PC-3 (cell line): ENCODE results near the gene NPSR1.

Experiments used
- EZH2 ChIP-seq: fragments of 300-600 bp; sonication (generic); IDR thresholded peaks from one replicate; pipeline ENCODE4 v1.6.1; 2017; ENCODE audit warnings: antibody characterized with exemption, mild to moderate bottlenecking, low read length; ENCODE audit not compliant: unreplicated experiment
- EZH2phosphoT487 ChIP-seq: fragments of 300-600 bp; sonication (generic); IDR thresholded peaks from 2 replicates; pipeline ENCODE4 v1.6.1; 2018; ENCODE audit warnings: mild to moderate bottlenecking, antibody characterized with exemption, low read length, borderline replicate concordance
- TF ChIP-seq, protein P1 (sequence below): fragments of 300-600 bp; sonication (generic); conservative IDR thresholded peaks from 2 replicates; pipeline ENCODE4 v1.5.1; 2017; ENCODE audit warnings: antibody characterized with exemption, low read depth, mild to moderate bottlenecking, low read length

DNA sequence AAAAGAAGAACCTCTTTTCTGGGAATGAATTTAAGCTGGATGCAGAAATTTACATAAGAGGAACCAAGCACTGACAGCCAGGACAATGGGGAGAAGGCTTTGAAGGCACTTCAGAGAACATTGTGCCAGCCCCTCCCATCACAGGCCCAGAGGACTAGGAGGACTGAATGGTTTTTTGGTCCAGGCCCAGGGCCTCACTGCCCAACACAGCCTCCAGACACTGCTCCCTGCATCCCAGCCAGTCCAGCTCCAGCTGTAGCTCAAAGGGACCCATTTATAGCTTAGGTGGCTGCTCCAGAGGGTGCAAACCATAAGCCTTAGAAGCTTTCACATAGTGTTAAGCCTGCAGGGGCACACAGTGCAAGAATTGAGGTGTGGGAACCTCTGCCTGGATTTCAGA is 237.2 kb downstream of the NPSR1 start:
- TF ChIP-seq, protein P1, sequence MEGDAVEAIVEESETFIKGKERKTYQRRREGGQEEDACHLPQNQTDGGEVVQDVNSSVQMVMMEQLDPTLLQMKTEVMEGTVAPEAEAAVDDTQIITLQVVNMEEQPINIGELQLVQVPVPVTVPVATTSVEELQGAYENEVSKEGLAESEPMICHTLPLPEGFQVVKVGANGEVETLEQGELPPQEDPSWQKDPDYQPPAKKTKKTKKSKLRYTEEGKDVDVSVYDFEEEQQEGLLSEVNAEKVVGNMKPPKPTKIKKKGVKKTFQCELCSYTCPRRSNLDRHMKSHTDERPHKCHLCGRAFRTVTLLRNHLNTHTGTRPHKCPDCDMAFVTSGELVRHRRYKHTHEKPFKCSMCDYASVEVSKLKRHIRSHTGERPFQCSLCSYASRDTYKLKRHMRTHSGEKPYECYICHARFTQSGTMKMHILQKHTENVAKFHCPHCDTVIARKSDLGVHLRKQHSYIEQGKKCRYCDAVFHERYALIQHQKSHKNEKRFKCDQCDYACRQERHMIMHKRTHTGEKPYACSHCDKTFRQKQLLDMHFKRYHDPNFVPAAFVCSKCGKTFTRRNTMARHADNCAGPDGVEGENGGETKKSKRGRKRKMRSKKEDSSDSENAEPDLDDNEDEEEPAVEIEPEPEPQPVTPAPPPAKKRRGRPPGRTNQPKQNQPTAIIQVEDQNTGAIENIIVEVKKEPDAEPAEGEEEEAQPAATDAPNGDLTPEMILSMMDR = no peak
- TF ChIP-seq EZH2 = no peak
- TF ChIP-seq EZH2phosphoT487 = no peak
